HG02623 (cell line): ENCODE measurements around the gene SFMBT2.
A peak's percentile ranks its signal among the peaks of the same experiment; 100 is the strongest.

ENCODE experiments used
- ATAC-seq: cut with Tn5 transposase; IDR thresholded peaks from one replicate; pipeline ENCODE4 v1.9.1; 2021; ENCODE audit warnings: moderate library complexity; ENCODE audit not compliant: unreplicated experiment

Gene SFMBT2

DNA sequence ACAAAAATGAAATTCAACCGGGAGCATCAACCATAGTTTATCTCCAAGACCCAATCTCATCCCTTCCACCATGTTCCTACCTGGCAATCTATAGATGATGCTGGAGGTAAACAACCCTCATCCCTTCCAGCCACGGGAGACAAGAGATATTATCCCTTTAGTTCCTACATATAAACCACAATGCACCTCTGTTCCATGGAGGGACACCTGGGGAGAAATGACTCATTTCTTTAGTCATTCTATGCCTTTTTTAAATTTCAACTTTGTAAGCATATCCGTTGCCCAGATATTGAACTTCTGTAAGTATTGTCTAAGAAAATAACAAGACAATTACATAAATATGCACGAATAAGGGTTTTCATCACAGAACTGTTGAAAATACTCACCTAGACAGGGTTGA lies 15.5 kb upstream of the SFMBT2 start:
- no peak for ATAC-seq

DNA sequence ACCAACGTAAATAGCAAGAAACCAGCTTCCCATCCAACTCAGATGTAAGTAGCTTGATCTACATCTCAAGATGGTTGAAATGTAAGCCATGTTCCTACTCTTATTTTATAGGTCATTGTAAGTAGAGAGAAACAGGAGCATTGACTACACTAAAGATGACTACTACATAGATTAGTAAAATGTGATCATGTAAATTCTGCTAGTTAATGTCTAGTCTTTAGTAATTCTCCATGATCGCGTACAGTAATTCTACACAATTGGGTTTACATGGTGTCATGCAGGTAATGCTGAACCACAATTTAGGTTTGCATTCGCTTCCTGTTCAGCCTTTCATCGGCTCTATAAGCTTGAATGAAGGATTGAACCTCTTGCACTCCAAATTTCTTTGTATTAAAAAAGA lies 14.9 kb upstream of the SFMBT2 start:
- ATAC-seq = no peak

DNA sequence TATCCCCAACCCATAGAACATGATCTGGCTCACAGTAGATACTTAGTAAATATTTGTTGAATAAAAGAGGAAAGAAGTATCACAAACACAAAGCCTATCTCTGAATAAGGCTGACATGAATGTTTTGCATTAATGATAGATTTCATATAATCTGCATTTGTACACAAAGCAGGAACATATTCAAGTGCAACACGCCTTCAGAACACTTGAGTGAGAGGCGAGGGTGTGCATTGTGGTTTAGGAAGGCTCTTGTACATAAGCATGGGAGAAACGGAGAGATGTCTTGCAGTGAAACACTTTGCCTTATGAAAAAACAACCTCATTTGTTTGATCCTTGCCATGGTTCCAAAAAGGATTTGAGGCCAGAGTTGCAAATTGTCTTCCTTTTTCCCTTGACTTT lies 14.1 kb upstream of the SFMBT2 start:
- ATAC-seq = no peak

DNA sequence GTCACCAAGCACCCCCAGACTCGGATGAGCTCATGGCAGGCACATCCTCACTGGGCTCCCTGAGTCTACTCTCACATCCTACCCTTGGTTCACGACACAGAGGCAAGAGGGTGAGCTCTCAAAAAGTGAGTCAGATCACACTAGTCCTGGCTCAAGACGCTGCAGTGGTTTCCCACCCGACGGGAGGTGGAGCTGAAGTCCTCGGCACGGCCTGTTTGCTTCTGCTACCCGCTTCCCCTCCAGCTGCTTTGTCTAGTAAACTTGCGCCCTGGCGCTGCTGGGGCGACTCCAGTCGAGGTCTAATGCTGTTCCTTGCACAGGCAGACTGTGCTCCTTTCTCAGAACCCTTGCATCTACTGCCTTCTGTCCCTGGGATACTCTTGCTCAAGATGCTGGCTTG lies 13.5 kb upstream of the SFMBT2 start:
- no peak for ATAC-seq

DNA sequence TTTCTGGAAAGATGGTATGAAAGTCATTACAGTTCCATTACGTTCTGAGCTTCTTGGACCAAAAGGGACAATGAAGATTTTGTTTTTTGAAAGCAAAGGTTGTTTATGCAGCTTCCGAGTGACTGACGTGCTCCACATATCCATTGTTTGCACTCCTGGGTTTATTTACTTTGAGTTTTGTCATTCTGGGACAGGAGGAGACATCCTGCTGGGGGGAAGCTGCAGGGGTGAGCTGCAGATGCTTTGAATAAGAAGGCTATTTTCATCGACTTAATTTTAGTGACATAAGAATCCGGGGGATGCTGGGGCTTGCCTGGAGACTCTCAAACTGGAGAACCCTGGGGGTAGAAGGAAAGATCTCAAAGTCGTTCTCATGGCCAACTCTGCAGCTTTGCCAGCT lies 12.7 kb upstream of the SFMBT2 start:
- no peak for ATAC-seq

DNA sequence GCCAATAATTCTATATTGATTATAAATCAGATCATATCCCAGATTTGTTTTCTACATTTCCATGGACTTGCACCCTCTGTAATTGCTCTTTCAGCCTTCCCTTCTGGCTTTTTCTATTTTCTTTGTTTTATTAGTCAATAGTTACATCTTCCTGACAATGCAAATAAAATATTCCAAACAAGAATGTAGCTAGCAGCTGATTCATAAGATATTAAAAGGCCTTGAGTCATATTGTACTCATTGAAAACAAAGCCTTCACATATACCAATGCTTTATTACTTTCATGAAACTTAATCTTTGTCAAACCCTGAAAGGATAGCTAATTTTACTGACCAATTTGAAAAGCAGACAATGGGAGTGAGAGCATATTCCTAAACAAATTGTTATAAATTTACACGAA lies 10.7 kb upstream of the SFMBT2 start:
- ATAC-seq = no peak

DNA sequence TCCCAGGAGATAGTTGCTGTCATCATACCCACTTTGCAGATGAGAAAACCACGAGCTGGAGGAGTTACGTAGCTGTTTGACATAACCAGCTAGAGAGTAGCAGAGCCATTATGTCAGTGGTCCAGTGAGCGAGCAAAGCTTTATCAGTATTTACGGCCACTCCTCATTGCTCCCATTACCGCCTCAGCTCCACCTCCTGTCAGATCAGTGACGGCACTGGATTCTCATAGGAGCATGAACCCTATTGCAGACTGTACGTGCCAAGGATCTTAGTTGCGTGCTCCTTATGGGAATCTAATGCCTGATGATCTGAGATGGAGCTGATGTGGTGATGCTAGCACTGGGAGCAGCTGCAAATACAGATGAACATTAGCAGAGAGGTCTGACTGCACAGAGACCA lies 9.2 kb upstream of the SFMBT2 start:
- ATAC-seq = no peak

DNA sequence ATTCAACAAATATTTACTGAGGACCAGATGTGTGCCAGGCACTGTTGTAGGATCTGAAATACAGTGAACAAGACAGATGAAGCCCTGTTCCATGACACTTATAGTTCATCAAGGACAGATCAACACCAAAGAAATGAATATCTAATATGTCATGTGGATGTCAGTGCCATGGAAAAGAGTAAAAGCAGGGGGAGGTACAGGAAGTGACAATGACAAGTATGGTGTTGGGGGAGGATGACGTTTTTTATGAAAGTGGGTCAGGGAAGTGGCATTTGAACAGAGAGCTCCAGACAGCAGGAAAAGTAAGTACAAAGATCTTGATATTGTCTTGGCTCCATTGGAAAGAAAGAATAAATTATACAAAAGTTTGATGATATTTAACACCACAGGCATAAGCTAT lies 7.0 kb upstream of the SFMBT2 start:
- no peak for ATAC-seq

DNA sequence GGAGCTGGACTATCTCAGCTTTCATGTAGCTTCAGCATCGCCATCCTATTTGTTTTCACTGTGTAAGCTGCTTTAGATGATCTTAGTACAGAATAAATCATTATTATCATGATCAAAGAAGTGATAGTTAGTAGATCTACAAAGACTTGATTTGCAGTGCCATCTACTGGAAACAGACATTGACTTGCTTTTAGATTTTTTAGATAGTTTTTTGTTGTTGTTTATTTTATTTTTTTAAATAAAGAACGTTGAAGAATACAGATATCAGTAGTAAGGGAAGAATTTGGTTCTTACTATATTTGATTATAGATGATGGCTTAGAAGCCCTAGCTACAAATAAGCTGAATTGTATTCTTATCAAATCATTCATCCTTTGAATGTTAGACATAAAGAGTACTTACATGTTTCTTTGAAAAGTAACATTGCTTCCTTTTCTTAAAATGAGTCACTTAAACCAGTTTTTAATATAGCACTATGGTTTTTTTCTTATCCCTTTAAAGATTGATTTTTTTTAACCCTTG lies 6.3 kb upstream of the SFMBT2 start:
- no peak for ATAC-seq

DNA sequence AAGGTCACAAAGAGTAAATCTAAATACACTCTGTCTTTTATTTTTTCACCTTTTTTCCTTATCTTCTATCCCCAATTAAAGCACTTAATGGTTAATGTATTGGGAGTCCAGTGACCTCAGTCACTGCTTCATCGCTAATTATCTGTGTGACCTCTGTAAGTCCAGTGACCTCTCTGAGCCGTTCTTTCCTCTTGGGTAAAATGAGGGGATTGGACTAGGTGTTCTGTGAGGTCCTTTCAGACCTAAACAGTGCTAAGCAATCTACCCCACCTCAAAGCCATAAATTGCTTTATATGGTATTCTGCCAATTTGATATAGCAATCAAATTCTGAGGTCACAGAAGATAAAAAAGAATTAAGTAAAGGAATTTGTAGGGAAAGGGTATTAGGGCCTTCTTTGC lies 3.9 kb upstream of the SFMBT2 start:
- no peak for ATAC-seq

DNA sequence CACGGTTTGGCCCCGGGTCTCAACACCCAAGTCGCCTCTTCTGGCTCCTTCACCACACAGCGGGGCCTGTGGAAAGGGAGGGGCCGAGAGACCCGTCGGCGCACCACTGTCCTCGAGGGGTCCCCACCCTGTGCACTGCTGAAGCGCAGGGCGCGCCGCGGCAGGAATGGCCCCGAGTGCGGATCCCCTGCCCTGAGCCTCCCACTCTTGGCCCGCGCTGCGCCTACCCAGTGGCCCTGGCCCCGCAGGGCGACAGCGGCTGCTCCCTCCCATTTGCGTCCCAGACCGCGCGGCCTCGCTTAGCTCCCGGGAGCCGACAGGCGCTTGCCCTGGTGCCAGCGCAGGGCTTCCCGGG lies 2.1 kb upstream of the SFMBT2 start:
- ATAC-seq = no peak

DNA sequence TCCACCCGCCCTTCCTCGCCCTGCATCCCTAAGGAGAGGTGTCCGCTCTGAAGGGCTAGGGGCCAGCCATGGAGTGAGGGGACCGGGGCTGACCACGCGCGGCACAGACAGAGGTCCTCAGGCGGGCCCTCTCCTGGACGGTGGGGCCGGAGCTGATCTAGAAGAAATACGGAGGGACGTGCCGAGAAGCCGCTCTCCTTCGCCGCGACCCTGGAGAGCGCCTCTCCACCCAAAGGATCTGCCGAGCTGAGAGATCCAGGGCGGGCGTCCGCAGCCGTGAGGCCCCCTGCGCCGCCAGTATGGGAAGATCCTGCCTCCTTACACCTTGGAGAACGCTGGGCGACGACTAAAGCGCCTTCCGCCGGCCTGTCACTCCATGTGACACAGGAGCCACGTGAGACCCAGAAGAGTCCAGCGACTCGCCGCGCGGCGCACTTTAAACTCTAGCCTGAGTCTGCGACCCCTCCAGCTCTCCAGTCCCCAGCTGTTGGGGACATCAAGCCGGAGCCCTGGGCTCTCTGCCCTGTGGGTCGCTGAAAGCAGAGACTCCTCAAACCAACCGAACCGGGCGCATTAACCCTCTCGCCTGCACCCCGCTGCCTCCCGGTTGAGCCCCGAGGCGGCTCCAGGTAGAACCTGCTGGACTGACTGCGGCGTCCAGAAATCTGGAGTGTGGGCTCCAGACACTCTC lies 1.5 kb upstream of the SFMBT2 start:
- no peak for ATAC-seq

DNA sequence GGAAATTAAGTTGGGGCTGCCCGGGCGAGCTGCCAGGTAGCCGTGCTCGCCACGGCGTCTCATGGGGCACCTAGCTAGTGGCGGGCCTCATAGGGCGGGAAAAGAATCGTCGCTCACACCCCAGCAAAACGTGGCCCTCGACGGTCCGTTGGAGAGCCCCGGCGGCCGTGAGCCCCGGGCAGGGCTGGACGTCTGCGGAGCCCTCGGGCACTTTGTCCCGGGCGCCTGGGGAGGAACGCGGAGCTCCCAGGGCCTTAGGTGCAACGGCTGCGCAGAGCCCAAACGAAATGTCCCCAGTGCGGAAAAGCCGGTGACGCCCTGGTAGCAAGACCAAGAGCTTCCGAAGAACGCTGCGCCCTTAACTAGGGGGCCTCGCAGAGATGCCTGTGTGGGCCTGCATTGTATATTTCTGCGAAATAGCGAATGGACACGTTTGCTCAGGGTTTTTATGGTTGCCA lies 866 bp upstream of the SFMBT2 start:
- ATAC-seq = no peak

DNA sequence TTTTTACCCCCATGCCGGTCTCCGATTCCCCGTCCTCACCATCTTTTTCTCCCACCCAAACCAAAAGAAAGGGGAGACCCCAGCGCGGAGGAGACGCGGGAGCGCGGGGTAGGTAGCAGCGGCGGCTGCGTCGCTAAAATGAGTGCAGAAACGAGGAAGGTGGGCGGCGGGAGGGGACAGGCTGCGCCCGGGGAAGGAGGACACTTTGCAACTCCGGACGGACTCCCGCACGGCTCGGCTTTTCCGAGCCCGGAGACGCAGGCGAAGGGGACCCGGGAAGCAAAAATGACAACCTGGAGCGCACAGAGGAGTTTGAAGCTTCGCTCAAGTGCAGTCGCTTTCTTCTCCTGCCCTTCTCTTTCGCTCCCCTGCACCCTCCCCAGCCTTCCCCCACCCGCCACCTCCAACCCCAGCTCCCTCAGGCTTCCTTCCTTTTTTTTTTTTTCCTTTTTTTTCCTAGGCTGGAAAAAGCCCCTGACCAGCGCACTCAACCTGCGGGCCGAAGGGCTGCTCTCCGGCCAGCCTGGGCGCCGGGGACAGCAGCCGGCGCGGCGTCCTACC lies 453 bp downstream of the SFMBT2 start:
- no peak for ATAC-seq

DNA sequence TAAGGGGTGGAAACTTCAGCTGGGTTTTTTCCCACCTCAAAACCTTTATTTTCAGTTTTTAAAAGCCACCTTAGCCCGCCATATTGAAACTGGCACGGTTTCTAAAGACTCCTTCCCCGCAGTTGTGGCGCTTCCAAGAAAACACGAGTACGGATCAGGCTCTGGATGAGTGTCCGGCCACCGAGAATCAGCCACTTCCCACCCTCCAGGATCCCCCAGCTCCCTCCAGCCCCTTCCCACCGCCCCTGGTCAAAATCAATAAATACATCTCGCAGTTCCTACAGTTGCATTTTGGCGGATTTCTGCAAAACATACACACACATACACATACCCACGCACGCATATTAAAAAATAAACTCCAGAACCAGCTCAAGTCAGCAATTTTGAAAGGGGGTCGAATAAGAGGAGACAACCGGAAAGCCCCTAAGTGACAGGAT lies 1.1 kb downstream of the SFMBT2 start:
- peak; percentile 6 for ATAC-seq

DNA sequence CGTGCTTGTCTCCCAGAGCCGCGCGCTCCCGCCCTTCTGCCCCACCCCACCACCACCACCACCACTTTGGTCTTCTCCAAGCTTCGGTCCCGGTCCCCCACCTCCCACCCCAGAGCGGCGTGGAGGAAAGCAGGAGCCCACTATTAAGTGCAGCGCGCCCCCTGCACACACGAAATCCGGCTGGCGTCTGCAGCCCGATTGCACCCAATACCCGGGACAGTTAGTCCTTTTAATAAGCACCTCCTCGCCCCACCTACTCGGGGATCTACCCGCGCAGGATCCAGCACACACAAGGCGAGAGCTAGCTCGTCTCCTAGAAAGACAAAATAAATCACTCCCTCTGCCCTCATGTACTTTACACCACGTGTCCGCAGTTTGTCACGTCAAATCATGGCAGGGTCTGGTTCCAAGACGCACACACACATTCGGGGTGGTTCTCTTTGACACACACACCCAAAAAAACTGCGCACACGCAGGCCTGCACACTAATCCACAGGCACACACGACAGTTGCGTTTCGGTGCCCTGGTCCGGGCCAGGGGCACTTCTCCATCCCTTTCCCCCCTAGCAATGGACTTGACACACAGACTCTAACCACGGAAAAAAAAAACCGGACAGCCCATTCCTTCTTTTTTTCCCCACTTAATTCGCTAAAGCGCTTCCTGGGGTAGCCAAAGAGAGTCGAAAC lies 1.6 kb downstream of the SFMBT2 start:
- peak; percentile 44 for ATAC-seq

DNA sequence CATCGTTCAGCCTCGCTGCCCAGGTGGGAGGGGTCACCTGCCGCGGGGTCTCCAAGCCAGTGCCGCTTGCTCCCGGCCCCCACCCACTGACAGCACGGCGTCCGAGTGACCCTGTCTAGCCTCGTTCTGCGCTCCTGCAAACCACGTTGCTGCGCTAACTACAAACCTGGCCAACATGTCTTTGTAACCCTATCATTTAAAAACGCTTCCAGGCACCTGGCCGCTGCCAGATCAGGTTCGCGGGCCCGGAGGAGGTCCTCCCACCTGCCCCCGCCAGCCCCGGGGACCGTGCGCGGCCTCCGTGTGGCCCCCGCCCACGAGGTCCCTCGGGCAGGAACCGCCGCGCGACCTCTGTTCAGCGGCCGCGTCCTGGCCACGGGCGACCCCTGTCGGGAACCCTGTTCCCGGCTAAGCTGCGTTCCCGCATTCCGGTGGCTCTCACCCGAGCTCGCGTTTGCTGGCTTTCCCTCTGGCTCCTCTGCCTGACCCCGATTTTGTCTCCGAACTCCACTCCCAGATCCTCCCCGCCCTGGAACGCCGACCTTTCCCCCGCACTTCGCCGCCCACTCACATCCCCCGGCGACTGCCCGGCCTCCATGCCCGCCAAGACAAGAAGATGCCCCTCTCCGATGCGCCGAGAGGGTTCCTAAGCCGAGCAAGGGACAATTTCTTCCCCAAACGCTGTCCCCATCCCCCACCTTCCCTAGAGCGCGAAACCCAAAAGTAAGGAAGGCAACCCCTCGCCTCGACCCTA lies 2.4 kb downstream of the SFMBT2 start:
- ATAC-seq = no peak

DNA sequence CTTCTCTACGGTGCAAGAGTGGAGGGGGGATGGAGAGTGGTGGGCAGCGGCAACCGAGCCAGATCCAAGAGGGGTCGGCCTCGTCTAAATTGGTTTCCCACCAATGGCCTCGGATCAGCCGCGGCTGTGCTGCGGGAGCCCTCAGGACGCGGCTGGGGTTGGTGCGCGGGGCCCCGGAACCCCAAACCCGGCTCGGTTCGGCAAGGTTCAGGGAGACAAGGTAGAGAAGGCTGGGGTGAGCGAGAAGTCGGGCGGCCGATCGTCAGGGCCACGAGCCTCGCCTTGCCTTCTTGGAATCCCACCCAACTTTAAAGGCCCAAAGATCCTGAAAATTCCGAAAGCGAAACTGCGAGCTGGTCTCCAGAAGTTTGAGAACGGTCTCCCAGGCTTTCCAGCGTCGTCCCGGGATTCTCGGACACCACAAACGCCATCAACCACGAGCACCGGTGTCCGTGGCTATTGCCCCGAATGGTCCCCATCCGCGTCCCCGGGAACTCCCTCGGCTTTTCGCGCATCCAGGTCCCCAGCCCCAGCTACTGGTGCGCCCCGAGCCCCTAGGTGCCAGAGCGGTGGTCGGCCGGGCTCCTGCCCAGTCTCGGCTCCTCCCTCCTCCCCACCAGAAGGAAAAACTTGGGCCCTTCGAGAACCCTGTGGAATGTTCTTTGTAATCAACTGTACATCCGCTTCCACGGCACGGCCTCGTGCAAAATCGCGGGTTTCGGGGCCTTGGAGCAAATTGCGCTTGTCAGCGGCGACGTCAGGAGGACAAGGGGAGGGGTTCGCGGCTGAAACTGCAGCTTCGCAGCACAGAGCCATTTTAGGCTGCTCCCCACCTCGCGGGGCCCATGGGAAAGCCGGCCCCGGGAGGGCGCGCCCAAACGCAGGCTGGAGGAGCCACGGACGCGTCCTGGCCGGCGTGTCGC lies 3.2 kb downstream of the SFMBT2 start:
- ATAC-seq = no peak

DNA sequence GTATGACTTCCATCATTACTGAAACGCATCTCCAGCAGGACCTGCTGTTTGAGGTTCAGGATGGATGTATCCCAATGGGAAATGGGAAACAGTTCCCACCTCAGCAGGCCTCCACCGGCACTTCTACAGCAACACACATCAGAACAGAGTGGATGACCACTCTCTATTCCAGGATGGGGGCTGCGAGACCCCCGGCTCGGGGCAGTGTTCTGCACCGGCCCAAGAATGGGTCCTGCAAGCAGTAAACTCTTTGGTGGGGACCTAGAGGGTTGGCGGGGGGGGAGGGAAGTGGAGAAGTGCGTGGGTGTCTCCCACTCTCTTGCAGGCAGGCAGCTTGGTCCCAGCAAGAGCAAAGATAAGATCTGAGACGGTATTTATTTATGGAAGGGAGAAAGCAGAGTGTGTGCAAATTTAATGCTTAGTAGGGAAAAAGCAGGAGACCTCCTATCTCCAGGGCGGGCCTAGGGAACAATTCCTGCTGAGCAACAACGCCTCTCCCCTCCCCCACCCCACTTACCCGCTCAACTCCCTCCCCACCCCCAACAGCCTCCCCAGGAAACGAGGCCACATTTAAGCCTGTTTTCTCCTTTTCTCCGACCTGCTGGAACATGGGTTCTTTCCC lies 4.0 kb downstream of the SFMBT2 start:
- ATAC-seq = no peak

DNA sequence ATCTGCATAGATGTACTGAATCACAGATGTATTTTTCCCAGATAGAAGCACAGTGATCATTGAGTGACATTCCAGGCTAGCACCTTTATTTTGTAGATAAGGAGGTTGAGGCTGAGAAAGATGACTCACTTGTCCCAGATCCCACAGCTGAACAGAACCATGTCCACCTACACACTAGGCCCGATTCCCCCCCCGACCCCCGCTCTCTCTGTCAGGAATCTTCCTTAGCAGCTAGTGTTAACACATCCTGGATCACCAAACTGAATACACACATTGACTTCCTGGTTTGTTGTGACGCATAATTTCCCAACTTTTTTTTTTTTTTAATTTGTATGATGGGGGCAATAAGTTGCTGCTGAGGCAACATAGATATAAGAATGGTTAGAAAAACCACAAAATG lies 5.2 kb downstream of the SFMBT2 start:
- ATAC-seq = no peak
